Nephron (organoid): ENCODE data around the gene RAP1GAP.

Source experiments
- H3K27ac Mint-ChIP-seq, 3 experiments: 2 replicates each; pipeline ENCODE4 v1.8.0; 2020; ENCODE audit warnings: mixed read lengths in 3 of 3, mild to moderate bottlenecking in 2 of 3, moderate library complexity in 1 of 3
- H3K27me3 Mint-ChIP-seq: 2 replicates; pipeline ENCODE4 v1.8.0; 2021; ENCODE audit warnings: low read depth, mild to moderate bottlenecking, moderate library complexity, mixed read lengths
- H3K36me3 Mint-ChIP-seq: 2 replicates; pipeline ENCODE4 v1.8.0; 2020; ENCODE audit warnings: low read depth, mixed read lengths
- H3K4me1 Mint-ChIP-seq: 2 replicates; pipeline ENCODE4 v1.8.0; 2020; ENCODE audit warnings: mixed read lengths
- H3K4me3 Mint-ChIP-seq, 3 experiments: 2 replicates each; pipeline ENCODE4 v1.8.0; 2020; ENCODE audit warnings: mild to moderate bottlenecking in 3 of 3, mixed read lengths in 3 of 3, moderate library complexity in 2 of 3
- H3K9me3 Mint-ChIP-seq: 2 replicates; pipeline ENCODE4 v1.8.0; 2020; ENCODE audit warnings: mixed read lengths
- TF ChIP-seq, protein P1 (sequence below), 3 experiments: fragments of 200-600 bp; sonication (generic); IDR thresholded peaks; one replicate each; pipeline ENCODE4 v1.5.0; 2021; ENCODE audit warnings: antibody characterized with exemption in 3 of 3; ENCODE audit not compliant: unreplicated experiment in 3 of 3

The RAP1GAP gene

DNA sequence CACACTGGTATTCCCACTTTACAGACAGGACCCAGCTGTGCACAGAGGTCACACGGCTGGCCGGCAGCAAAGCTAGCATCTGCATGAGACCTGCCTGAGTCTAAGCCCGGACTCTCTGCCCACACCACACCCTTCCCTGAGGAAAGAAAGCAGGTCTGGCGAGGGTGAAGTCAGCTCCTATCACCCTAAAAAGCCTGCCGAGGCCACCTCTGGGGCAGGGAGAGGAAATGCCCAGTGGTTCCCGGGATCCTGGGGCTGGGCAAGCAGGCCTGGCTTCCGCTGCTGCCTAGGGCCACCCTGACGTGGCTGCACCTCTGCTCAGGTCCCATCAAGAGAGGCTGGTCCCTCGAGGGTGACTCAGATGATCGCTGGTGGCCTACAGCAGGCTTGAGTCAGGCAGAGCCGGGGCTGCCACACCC, 42.2 kb downstream of the RAP1GAP start:
- Mint-ChIP-seq H3K4me3 (no peak overlapping the region), H3K27me3 (peaks cover 18% of the 10 kb centered on the region), H3K27ac (no peak overlapping the region), H3K4me1 (peaks cover 21% of the 10 kb centered on the region), H3K9me3 (no peaks in the 10 kb centered on the region), H3K36me3 (no peaks in the 10 kb centered on the region)
- TF ChIP-seq, protein P1, sequence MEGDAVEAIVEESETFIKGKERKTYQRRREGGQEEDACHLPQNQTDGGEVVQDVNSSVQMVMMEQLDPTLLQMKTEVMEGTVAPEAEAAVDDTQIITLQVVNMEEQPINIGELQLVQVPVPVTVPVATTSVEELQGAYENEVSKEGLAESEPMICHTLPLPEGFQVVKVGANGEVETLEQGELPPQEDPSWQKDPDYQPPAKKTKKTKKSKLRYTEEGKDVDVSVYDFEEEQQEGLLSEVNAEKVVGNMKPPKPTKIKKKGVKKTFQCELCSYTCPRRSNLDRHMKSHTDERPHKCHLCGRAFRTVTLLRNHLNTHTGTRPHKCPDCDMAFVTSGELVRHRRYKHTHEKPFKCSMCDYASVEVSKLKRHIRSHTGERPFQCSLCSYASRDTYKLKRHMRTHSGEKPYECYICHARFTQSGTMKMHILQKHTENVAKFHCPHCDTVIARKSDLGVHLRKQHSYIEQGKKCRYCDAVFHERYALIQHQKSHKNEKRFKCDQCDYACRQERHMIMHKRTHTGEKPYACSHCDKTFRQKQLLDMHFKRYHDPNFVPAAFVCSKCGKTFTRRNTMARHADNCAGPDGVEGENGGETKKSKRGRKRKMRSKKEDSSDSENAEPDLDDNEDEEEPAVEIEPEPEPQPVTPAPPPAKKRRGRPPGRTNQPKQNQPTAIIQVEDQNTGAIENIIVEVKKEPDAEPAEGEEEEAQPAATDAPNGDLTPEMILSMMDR (IDR thresholded peaks at IDR 0.05; ENCODE audit: unreplicated experiment in 3 of 3): no peak

- Mint-ChIP-seq H3K4me1 (peaks cover 25% of the 10 kb centered on the region), H3K27ac (no peak overlapping the region), H3K36me3 (no peaks in the 10 kb centered on the region), H3K4me3 (peak overlapping the region in 1 of 3 experiments; percentile 7), H3K27me3 (peaks cover 22% of the 10 kb centered on the region), H3K9me3 (no peaks in the 10 kb centered on the region)
- TF ChIP-seq, protein P1 (IDR thresholded peaks at IDR 0.05; ENCODE audit: unreplicated experiment in 3 of 3): no peak
Observed at GRCh38 chr1:21625390-21626190, 43.6 kb downstream of the RAP1GAP start.

DNA sequence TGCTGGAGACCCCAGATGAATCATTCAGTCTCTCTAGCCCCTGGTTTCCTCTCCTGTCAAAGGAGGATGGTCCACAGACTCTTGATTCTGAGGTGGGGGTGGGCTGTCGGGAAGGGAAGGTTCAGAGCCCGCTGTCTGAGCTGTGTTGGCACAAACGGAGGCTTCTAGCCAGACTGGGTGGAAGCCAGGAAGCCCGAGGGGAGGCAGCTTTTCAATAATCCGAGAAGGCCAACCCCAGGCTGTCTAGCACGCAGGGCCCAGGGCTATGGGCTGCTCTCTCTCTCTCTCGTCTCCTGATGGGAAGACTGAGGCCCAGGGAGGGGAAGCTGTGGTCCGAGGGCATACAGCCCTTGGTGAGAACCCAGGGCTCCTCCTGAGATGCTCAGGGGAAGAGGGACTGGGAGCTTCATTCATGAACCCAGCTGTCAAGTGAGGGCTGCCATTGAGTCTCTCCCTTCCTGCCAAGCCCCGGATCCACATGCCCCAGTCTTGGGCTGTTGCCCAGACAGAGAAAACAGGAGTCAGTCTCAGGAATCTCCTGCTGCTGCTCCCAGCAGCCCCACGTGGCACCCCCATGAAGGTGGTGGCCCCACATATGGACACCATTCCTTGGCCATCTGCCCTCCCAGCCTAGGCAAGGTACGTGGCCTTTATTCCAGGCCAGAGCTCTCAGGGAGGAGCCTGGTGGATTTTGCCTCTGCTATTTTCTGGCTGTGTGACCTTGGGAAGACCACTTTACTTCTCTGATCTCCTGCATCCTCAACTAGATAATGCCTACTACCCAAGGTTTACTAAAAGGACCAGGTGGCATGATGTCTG, 44.4 kb downstream of the RAP1GAP start:
- Mint-ChIP-seq H3K27ac (peak overlapping the region in 2 of 3 experiments; percentile 87 to 94), H3K36me3 (no peaks in the 10 kb centered on the region), H3K27me3 (peaks cover 22% of the 10 kb centered on the region), H3K9me3 (no peaks in the 10 kb centered on the region), H3K4me3 (no peak overlapping the region), H3K4me1 (peaks cover 30% of the 10 kb centered on the region)
- TF ChIP-seq, protein P1 (IDR thresholded peaks at IDR 0.05; ENCODE audit: unreplicated experiment in 3 of 3): no peak

DNA sequence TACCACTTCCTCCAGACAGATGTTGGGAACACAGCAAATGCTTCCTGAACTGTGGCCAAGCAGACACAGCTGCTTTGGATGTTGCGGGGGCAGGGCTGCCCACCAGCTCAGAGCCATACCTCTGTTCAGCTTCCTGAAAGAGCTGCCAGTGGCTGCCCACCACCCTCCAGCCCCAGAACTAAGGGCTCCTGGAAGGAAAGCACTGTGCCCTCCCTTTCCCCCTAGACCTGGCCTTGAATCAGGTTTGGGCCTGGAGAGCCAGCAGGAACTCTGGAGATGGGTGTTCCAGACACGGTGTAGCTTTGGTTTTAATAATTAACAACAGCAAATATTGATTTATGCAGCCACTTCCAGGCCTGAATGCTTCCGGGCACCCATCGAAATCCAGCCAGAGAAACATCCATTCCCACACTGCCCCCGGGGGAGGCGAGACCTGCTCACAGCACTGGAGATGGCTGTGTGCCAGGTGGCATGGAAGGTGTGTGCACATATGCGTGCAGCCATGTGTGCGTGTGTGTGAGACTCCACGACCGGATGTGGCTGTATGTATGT, 45.7 kb downstream of the RAP1GAP start:
- Mint-ChIP-seq H3K27me3 (peaks cover 22% of the 10 kb centered on the region), H3K9me3 (no peaks in the 10 kb centered on the region), H3K4me3 (peak overlapping the region; percentile 67 to 82 (median 76)), H3K4me1 (peaks cover 41% of the 10 kb centered on the region), H3K36me3 (no peaks in the 10 kb centered on the region), H3K27ac (peak overlapping the region; percentile 73 to 94 (median 87))
- TF ChIP-seq, protein P1 (IDR thresholded peaks at IDR 0.05; ENCODE audit: unreplicated experiment in 3 of 3): no peak

DNA sequence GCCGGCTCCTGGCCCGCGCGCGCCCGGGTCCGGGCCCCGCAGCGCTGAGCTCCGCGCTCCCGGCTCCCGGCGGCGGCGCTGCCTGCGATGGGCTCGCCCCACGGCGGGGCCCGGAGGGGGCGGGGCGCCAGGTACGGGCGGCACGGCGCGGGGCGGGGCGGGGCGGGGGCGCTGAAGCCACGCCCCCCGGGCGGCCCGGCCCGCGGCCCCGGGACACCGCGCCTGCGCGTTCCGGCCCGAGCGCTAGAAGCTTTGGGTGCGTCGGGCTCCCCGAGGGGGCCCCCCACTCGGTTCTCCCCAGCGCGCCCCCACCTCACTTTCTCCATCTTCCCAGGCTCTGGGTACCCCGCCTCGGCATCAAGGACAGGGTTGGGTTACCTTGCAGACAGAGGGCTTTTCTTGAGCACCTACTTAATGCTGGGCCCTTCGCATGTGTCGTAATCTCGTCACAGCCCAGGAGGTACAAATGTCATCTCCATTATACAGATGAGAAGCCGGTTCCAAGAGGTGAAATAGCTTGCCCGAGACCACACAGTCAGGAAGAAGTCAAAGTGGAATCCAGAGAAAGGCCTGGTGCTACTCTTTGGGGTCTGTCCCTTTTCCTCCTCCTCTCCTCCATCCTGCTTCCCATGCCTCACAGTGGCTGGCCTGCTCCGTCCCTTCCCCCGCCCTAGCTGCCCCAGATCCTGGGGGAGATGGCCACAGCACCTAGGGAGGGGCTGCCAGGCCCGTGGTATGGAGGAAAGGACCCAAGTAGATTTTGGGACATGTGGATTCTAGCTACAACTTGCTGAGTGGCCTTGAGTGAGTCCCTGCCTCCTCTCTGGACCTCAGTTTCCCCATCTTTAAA, 46.5 kb downstream of the RAP1GAP start:
- Mint-ChIP-seq H3K4me3 (peak overlapping the region; percentile 76 to 82 (median 77)), H3K27ac (peak overlapping the region; percentile 73 to 94 (median 87))

More for the DNA sequence above, 46.5 kb downstream of the RAP1GAP start:
- H3K4me1 Mint-ChIP-seq: peaks cover 45% of the 10 kb centered on the region
- peaks cover 22% of the 10 kb centered on the region for H3K27me3 Mint-ChIP-seq
- H3K36me3 Mint-ChIP-seq: no peaks in the 10 kb centered on the region
- TF ChIP-seq, protein P1 (IDR thresholded peaks at IDR 0.05; ENCODE audit: unreplicated experiment in 3 of 3): no peak
- no peaks in the 10 kb centered on the region for H3K9me3 Mint-ChIP-seq
